ENCODE results near the gene IBA57. TPM values are rescaled to one million over a fixed set of nuclear protein-coding genes. Genes with fewer than 3 reads are reported as not detected.

The IBA57 gene
- total and polyA plus RNA-seq, 4 experiments from 2014 or later: 1.3 to 12.0 (median 6.9) TPM

DNA sequence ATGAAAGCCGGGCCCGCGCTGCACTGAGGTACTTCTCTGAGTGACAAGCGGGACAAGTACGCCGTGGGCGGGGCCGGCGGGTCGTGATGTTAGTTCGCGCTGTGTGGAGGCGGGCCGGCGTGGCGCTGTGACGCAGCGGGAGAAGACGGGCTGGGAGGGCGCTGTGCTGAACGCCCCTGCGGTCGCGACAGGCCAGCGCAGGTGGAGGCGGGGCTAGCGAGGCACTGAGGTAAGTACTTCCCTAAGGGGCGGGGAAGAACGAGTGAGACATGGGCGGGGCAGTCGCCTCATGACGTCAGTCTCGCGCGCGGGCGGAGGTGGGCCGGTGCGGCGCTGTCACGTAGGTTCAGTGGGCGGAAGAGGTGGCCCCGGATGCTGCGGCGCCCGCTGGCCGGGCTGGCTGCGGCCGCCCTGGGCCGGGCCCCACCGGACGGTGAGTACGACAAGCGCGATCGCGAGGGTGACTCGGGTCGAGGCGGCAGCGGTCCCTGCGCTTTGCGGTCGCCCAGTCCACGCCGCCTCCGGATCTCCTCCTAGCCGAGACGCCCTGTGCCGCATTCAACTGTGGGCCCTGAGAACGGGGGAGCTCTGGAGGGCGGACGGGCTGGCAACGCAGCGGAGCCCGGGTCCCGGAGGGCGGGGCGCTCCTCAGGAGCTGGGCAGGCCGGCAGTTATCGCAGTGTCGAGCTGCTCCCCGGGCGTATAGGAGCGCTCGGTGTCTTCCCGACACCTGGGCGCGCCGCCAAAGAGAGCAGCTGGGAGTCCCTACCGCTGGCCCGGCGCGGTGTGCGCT, 25.5 kb upstream of the IBA57 start, which contains the start of gene GUK1:
TSS of gene GUK1 (plus strand) at position 349 of the 793 bp plus-strand sequence. CDS start at position 373, 24 bp downstream.
- ChIA-PET POLR2A (ENCODE audit: partially characterized antibody) (interaction anchor here (0.6 to 5.3 kb wide), 20 partner anchors 9 to 1419 kb away, joined by 3 to 127 read pairs (median 6); partner anchors contain the start of genes ABCB10, ARF1, GJC2 and IBA57), CTCF (ENCODE audit: partially characterized antibody) (interaction anchor here (0.8 to 7.3 kb wide), 3 partner anchors 10 to 30 kb away, joined by 3 to 50 read pairs (median 13); partner anchors contain the start of gene IBA57)
- H3K4me3 ChIP-seq (ENCODE audit: low read length in 2 of 2): peak within 1 kb of the TSS; percentile 94 to 99
- DNase-seq: peak; percentile 100
- peaks cover 0 to 24% of the 10 kb centered on the region in 2 donors for H3K36me3 Mint-ChIP-seq
- peaks cover 4% of the 10 kb centered on the region for H3K36me3 ChIP-seq (ENCODE audit: insufficient read depth, low read length)
- intact Hi-C loops (cut with micrococcal nuclease): loop anchor here (1.0 to 2.0 kb wide), 7 partner anchors 25 to 405 kb away; partner anchors contain the start of genes ARF1, C1orf35, IBA57 and JMJD4
- peak within 1 kb of the TSS; percentile 98 for H3K27ac ChIP-seq (ENCODE audit: low read depth, low read length)
- H3K9me3 Mint-ChIP-seq: no peaks in the 10 kb centered on the region
- peaks cover 14 to 47% (median 35%) of the 10 kb centered on the region in 4 donors for H3K4me1 Mint-ChIP-seq
- peak within 1 kb of the TSS; percentile 91 to 100 (median 100) for H3K27ac Mint-ChIP-seq
- peaks cover 0 to 7% of the 10 kb centered on the region in 2 donors for H3K27me3 Mint-ChIP-seq
- H3K9me3 ChIP-seq (ENCODE audit: control insufficient read depth in 1 of 2, low read length in 2 of 2): no peaks in the 10 kb centered on the region
- no peaks in the 10 kb centered on the region for H3K27me3 ChIP-seq (ENCODE audit: insufficient read depth, low read length)
- H3K4me1 ChIP-seq (ENCODE audit: insufficient read depth, low read length): peaks cover 47% of the 10 kb centered on the region
- H3K4me3 Mint-ChIP-seq: peak within 1 kb of the TSS; percentile 92 to 97 (median 96)

DNA sequence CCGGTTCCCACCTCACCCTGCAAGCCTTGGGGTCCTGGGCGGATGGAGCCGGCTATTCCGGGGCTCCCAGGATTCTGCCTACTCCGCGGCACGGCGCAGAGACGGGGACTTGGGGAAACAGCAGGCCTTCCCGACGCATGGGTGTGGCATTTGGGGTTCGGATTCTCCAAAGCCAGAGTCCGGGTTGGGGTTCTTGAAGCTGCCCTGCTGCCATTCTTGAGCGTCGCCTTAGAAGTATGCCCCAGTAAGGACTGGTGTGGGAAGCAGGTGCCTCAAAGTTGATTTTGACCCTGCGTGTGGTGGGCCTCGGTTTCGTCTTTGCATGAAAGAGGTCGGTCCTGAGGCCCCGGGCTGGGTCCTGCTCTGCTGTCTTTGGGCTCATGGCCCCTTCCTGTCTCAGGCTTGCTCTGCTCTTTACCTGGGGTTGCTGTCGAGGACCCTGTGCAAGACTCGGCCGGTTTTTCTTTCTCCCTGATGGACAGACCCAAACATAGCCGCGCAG, 24.8 kb upstream of the IBA57 start:
- Histone ChIP-seq H3K27me3 (ENCODE audit: insufficient read depth, low read length) (no peaks in the 10 kb centered on the region), H3K36me3 (ENCODE audit: insufficient read depth, low read length) (peaks cover 10% of the 10 kb centered on the region), H3K9me3 (ENCODE audit: control insufficient read depth in 1 of 2, low read length in 2 of 2) (no peaks in the 10 kb centered on the region), H3K4me3 (ENCODE audit: low read length in 2 of 2) (peak overlapping the region; percentile 94 to 99), H3K27ac (ENCODE audit: low read depth, low read length) (peak overlapping the region; percentile 98), H3K4me1 (ENCODE audit: insufficient read depth, low read length) (peaks cover 52% of the 10 kb centered on the region)
- peak in 2 of 5 donors; percentile 22 to 24 for DNase-seq
- H3K36me3 Mint-ChIP-seq: peaks cover 0 to 27% of the 10 kb centered on the region in 2 donors
- POLR2A ChIA-PET (ENCODE audit: partially characterized antibody): interaction anchor here (0.6 to 5.3 kb wide), 20 partner anchors 9 to 1418 kb away, joined by 3 to 127 read pairs (median 6); partner anchors contain the start of genes ABCB10, ARF1, GJC2 and IBA57
- intact Hi-C loops (cut with micrococcal nuclease): loop anchor here (1.0 to 2.0 kb wide), 6 partner anchors 25 to 405 kb away; partner anchors contain the start of genes ARF1, C1orf35, IBA57 and JMJD4
- peak overlapping the region; percentile 91 to 100 (median 100) for H3K27ac Mint-ChIP-seq
- no peaks in the 10 kb centered on the region for H3K9me3 Mint-ChIP-seq
- CTCF ChIA-PET (ENCODE audit: partially characterized antibody): interaction anchor here (3.3 to 7.3 kb wide), 2 partner anchors 10 to 26 kb away, joined by 13 to 50 read pairs; partner anchors contain the start of gene IBA57
- peaks cover 0 to 5% of the 10 kb centered on the region in 2 donors for H3K27me3 Mint-ChIP-seq
- H3K4me1 Mint-ChIP-seq: peaks cover 14 to 51% (median 35%) of the 10 kb centered on the region in 4 donors
- peak overlapping the region; percentile 92 to 97 (median 96) for H3K4me3 Mint-ChIP-seq

DNA sequence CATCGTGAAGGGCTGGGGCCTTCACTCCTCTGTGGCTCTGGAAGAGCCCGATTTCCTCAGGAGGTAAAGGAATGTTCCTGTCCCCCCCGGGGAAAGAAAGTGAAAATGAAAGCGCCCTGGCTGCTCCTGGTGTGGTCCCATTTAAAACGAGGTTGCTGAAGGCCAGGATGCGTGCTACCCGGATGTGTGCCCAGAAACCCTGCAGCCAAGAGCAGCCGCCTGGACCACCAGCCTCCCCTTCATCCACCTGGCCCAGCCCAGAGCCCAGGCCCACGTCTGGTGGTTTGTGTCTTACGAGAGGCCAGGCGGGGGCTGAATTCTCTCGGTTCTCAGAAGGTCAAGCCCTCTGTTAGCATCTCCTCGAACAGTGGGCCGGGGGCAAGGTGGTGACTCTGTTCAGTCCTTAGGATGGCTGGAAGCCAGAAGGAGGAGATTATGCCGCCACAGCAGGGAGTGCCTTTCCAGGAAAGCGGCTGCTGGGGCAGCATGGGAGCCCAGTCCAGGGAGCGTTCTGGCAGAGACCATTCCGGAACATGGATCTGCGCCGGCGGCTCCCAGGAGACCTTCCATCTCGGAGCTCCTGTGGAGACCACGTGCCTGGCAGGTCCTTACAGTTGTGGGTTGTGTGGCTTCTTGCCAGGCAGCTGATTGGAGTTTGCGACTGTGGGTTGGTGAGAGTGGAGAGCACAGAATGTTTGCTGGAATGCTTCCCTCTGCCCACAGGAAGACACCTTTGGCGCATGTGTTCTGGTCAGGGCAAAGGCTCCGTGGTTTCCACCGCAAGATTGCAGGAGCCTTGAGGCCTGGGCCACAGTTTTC, 24.2 kb upstream of the IBA57 start:
- Histone ChIP-seq H3K27me3 (ENCODE audit: insufficient read depth, low read length) (no peaks in the 10 kb centered on the region), H3K9me3 (ENCODE audit: control insufficient read depth in 1 of 2, low read length in 2 of 2) (no peaks in the 10 kb centered on the region), H3K27ac (ENCODE audit: low read depth, low read length) (peak overlapping the region; percentile 98), H3K36me3 (ENCODE audit: insufficient read depth, low read length) (peaks cover 16% of the 10 kb centered on the region), H3K4me3 (ENCODE audit: low read length in 2 of 2) (peak overlapping the region; percentile 94 to 99), H3K4me1 (ENCODE audit: insufficient read depth, low read length) (peaks cover 52% of the 10 kb centered on the region)
- intact Hi-C loops (cut with micrococcal nuclease): loop anchor here (2.0 kb wide), 1 partner anchor 71 kb away; no protein-coding TSS in a partner anchor
- H3K4me1 Mint-ChIP-seq: peaks cover 14 to 52% (median 35%) of the 10 kb centered on the region in 4 donors
- peak overlapping the region; percentile 92 to 97 (median 96) for H3K4me3 Mint-ChIP-seq
- no peaks in the 10 kb centered on the region for H3K9me3 Mint-ChIP-seq
- no peaks in the 10 kb centered on the region for H3K27me3 Mint-ChIP-seq
- peak overlapping the region; percentile 91 to 100 (median 100) for H3K27ac Mint-ChIP-seq
- peak in 4 of 5 donors; percentile 26 to 47 (median 32) for DNase-seq
- POLR2A ChIA-PET (ENCODE audit: partially characterized antibody): interaction anchor here (1.0 to 5.3 kb wide), 10 partner anchors 8 to 323 kb away, joined by 3 to 127 read pairs (median 7); partner anchors contain the start of genes ARF1, GJC2, IBA57 and TRIM11
- H3K36me3 Mint-ChIP-seq: peaks cover 0 to 27% of the 10 kb centered on the region in 2 donors
- CTCF ChIA-PET (ENCODE audit: partially characterized antibody): interaction anchor here (3.3 to 7.3 kb wide), 2 partner anchors 11 to 25 kb away, joined by 13 to 50 read pairs; partner anchors contain the start of gene IBA57

DNA sequence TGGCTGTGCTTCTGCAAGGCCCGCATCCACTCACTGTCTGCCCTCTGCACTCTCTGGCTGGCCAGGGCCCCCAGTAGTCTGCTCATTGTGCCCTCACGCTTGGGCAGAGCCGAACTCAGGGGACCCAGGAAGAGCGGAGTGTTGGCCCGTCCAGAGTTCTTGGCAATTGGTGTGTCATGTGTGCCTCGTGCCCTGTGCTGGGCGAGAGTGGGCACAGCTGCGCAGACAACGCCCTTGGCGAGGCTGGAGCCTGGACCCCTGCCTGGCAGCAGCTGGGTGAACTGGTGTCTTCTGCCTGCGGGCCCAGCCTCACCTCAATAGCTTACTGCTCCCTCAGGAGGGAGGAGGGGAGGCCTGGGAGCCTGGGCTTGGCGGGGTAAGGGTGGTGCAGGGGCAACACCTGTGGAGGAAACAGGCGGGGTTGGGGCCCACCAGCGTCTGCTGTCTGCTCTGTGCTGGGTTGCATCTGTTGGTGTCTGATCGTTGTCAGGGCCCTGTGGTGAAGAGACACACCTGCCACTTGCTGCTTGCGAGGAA, 23.4 kb upstream of the IBA57 start:
- peaks cover 22% of the 10 kb centered on the region for H3K36me3 ChIP-seq (ENCODE audit: insufficient read depth, low read length)
- H3K27ac Mint-ChIP-seq: peak overlapping the region; percentile 19 to 97 (median 70)
- intact Hi-C loops (cut with micrococcal nuclease): no loop called here
- H3K27me3 Mint-ChIP-seq: no peaks in the 10 kb centered on the region
- no peaks in the 10 kb centered on the region for H3K9me3 ChIP-seq (ENCODE audit: control insufficient read depth in 1 of 2, low read length in 2 of 2)
- no peaks in the 10 kb centered on the region for H3K27me3 ChIP-seq (ENCODE audit: insufficient read depth, low read length)
- H3K4me3 Mint-ChIP-seq: peak overlapping the region; percentile 71 to 97 (median 96)
- ChIA-PET CTCF (ENCODE audit: partially characterized antibody) (interaction anchor here (1.3 to 7.3 kb wide), 2 partner anchors 23 to 24 kb away, joined by 6 to 50 read pairs; partner anchors contain the start of gene IBA57), POLR2A (ENCODE audit: partially characterized antibody) (interaction anchor here (0.7 to 5.3 kb wide), 4 partner anchors 9 to 60 kb away, joined by 3 to 127 read pairs (median 12); partner anchors contain the start of genes ARF1 and IBA57)
- no peak for DNase-seq
- H3K4me1 ChIP-seq (ENCODE audit: insufficient read depth, low read length): peaks cover 52% of the 10 kb centered on the region
- peak overlapping the region; percentile 98 for H3K27ac ChIP-seq (ENCODE audit: low read depth, low read length)
- peaks cover 0 to 27% of the 10 kb centered on the region in 2 donors for H3K36me3 Mint-ChIP-seq
- peak overlapping the region in 1 of 2 donors; percentile 94 for H3K4me3 ChIP-seq (ENCODE audit: low read length in 2 of 2)
- no peaks in the 10 kb centered on the region for H3K9me3 Mint-ChIP-seq
- peaks cover 14 to 52% (median 35%) of the 10 kb centered on the region in 4 donors for H3K4me1 Mint-ChIP-seq

DNA sequence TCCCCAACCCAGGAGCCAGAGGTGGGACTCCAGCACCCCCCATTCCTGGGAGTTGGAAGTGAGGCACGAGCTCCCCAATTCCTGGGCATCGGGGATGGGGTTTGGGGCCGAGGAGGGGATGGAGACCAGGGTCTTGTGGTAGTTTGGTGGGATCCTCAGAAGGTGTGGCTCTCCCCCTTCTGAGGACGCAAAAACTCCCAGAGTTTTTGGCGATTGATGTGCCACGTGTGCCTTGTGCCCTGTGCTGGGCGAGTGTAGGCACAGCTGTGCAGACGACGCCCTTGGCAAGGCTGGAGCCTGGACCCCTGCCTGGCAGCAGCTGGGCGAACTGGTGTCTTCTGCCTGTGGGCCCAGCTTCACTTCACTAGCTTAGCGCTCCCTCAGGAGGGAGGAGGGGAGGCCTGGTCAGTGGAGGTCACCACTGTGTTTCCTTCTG, 22.9 kb upstream of the IBA57 start:
- DNase-seq: no peak
- H3K4me3 ChIP-seq (ENCODE audit: low read length in 2 of 2): peak overlapping the region in 1 of 2 donors; percentile 94
- no peaks in the 10 kb centered on the region for H3K27me3 ChIP-seq (ENCODE audit: insufficient read depth, low read length)
- intact Hi-C loops (cut with micrococcal nuclease): no loop called here
- Mint-ChIP-seq H3K27me3 (no peaks in the 10 kb centered on the region), H3K27ac (peak overlapping the region; percentile 32 to 91 (median 66)), H3K4me1 (peaks cover 14 to 52% (median 35%) of the 10 kb centered on the region in 4 donors), H3K4me3 (peak overlapping the region; percentile 54 to 97 (median 96)), H3K36me3 (peaks cover 0 to 28% of the 10 kb centered on the region in 2 donors), H3K9me3 (no peaks in the 10 kb centered on the region)
- H3K36me3 ChIP-seq (ENCODE audit: insufficient read depth, low read length): peaks cover 27% of the 10 kb centered on the region
- peaks cover 52% of the 10 kb centered on the region for H3K4me1 ChIP-seq (ENCODE audit: insufficient read depth, low read length)
- peak overlapping the region; percentile 98 for H3K27ac ChIP-seq (ENCODE audit: low read depth, low read length)
- POLR2A ChIA-PET (ENCODE audit: partially characterized antibody): interaction anchor here (0.7 to 5.3 kb wide), 4 partner anchors 9 to 24 kb away, joined by 3 to 127 read pairs (median 12); partner anchors contain the start of gene IBA57
- CTCF ChIA-PET (ENCODE audit: partially characterized antibody): interaction anchor here (1.3 kb wide), 1 partner anchor 23 kb away, joined by 6 read pairs; the partner anchor contains the start of gene IBA57
- H3K9me3 ChIP-seq (ENCODE audit: control insufficient read depth in 1 of 2, low read length in 2 of 2): no peaks in the 10 kb centered on the region
